HepG2 (cell line): ENCODE measurements around the gene EPHA2. TPM values are rescaled to one million over a fixed set of nuclear protein-coding genes. Genes with fewer than 3 reads are reported as not detected.

ENCODE experiments used
- ATAC-seq: fragments of 200-7000 bp; cut with Tn5 transposase; 3 replicates; pipeline ENCODE4 v1.9.1; 2020; ENCODE audit warnings: mild to moderate bottlenecking, moderate library complexity
- BruUV-seq: library from RNA; stranded (reverse); fragments of 400-500 nt; replicated peaks from 2 replicates; lab custom pipeline; 2021; lab: Mats Ljungman, UMichigan
- CTCF ChIA-PET: fragments of 300-600 bp; formaldehyde crosslinking; extraction: SDS; loops from one replicate; lab custom pipeline; 2021; ENCODE audit warnings: low total read pairs, inconsistent platforms, low intra/inter-chr PET ratio; lab: Yijun Ruan, JAX
- POLR2A ChIA-PET: fragments of 350-600 bp; sonication (Branson Sonifier 250); formaldehyde crosslinking; loops from one replicate; lab custom pipeline; 2020; ENCODE audit warnings: antibody characterized with exemption, inconsistent platforms; lab: Yijun Ruan, JAX
- DNase-seq: peaks from one replicate; pipeline ENCODE4 v3.0.0-alpha.2; 2015; ENCODE audit warnings: low spot score
- FAIRE-seq: peaks from 3 replicates; lab custom pipeline; 2011; peaks lifted over from hg19 to GRCh38; lab: Jason Lieb, UNC
- H2AFZ ChIP-seq: one replicate; pipeline ENCODE4 v1.6.1; 2011; ENCODE audit warnings: low read length, inconsistent platforms
- H3K27ac ChIP-seq: fragments of 300-600 bp; 3 replicates; pipeline ENCODE4 v1.8.0; 2011; ENCODE audit warnings: mixed run types, mild to moderate bottlenecking, mixed read lengths, low read length, inconsistent platforms; ENCODE audit not compliant: insufficient read depth; ENCODE audit errors: extremely low read length
- H3K27me3 ChIP-seq, 2 experiments: fragments of 200-600 bp in 1 of 2; 2 replicates in 1 of 2; 3 replicates in 1 of 2; pipeline versions ENCODE4 v1.6.0 to v1.8.0; 2011; ENCODE audit warnings: low read length in 2 of 2, mild to moderate bottlenecking in 2 of 2, moderate library complexity in 2 of 2, inconsistent platforms in 1 of 2; ENCODE audit not compliant: insufficient read depth in 2 of 2, control insufficient read depth in 1 of 2
- H3K36me3 ChIP-seq, 2 experiments: fragments of 200-600 bp in 1 of 2; replicated peaks in 1 of 2; 2 replicates in 1 of 2; 3 replicates in 1 of 2; pipeline versions ENCODE4 v1.5.1 to v1.8.0; 2011; ENCODE audit warnings: low read length in 2 of 2, inconsistent platforms in 1 of 2; ENCODE audit not compliant: insufficient read depth in 2 of 2, control insufficient read depth in 1 of 2
- H3K4me1 ChIP-seq: 2 replicates; pipeline ENCODE4 v1.5.1; 2012; ENCODE audit warnings: low read length, inconsistent platforms; ENCODE audit not compliant: insufficient read depth
- H3K4me2 ChIP-seq: 2 replicates; pipeline ENCODE4 v1.6.0; 2011; ENCODE audit warnings: low read depth, low read length, inconsistent platforms
- H3K4me3 ChIP-seq, 3 experiments: fragments of 200-600 bp in 1 of 3; sonication (generic), shearing (Covaris generic) in 1 of 3; replicated peaks in 1 of 3; 2 replicates each; pipeline ENCODE4 v1.5.1; 2011 to 2016; ENCODE audit warnings: low read length in 3 of 3, inconsistent platforms in 2 of 3, low read depth in 2 of 3, mild to moderate bottlenecking in 2 of 3, control low read depth in 1 of 3, mixed read lengths in 1 of 3; ENCODE audit not compliant: insufficient read depth in 1 of 3
- H3K79me2 ChIP-seq: one replicate; pipeline ENCODE4 v1.6.1; 2011; ENCODE audit warnings: low read length, inconsistent platforms; ENCODE audit not compliant: insufficient read depth
- H3K9ac ChIP-seq: 2 replicates; pipeline ENCODE4 v1.6.0; 2011; ENCODE audit warnings: mild to moderate bottlenecking, low read depth, low read length, inconsistent platforms; ENCODE audit not compliant: insufficient read depth
- H3K9me3 ChIP-seq: 2 replicates; pipeline ENCODE4 v1.5.1; 2012; ENCODE audit warnings: mild to moderate bottlenecking, low read length
- H4K20me1 ChIP-seq: 2 replicates; pipeline ENCODE4 v1.6.0; 2011; ENCODE audit warnings: inconsistent platforms, mild to moderate bottlenecking, low read length, moderate library complexity; ENCODE audit not compliant: insufficient read depth
- AKAP8 ChIP-seq: sonication (generic); formaldehyde crosslinking; IDR thresholded peaks from 2 replicates; pipeline ENCODE4 v1.5.1; 2020; ENCODE audit warnings: mild to moderate bottlenecking, missing genetic modification reagents
- CBX1 ChIP-seq: IDR thresholded peaks from one replicate; pipeline ENCODE4 v1.6.1; 2016; ENCODE audit warnings: antibody characterized with exemption, low read depth
- JDP2 ChIP-seq: sonication (generic); formaldehyde crosslinking; IDR thresholded peaks from 2 replicates; pipeline ENCODE4 v1.8.1; 2022; ENCODE audit warnings: missing genetic modification reagents, borderline replicate concordance
- MAFF ChIP-seq: IDR thresholded peaks from 2 replicates; pipeline ENCODE4 v1.6.1; 2011; ENCODE audit warnings: low read depth, low read length, improper control_type of control experiment
- SOX13 ChIP-seq, 3 experiments: fragments of 450-650 bp in 1 of 3; sonication (generic) in 1 of 3; formaldehyde crosslinking in 1 of 3; IDR thresholded peaks in 2 of 3; conservative IDR thresholded peaks in 1 of 3; 2 replicates each; pipeline versions ENCODE4 v1.5.0 to v1.6.1; 2016 to 2020; ENCODE audit warnings: antibody characterized with exemption in 1 of 3, mild to moderate bottlenecking in 1 of 3, missing compliant biosample characterization in 1 of 3, missing genetic modification reagents in 1 of 3, moderate library complexity in 1 of 3
- STAT5B ChIP-seq: sonication (generic); formaldehyde crosslinking; IDR thresholded peaks from 2 replicates; pipeline ENCODE4 v1.4.0; 2020; ENCODE audit warnings: missing genetic modification reagents
- ZMYM3 ChIP-seq: sonication (generic); formaldehyde crosslinking; IDR thresholded peaks from 2 replicates; pipeline ENCODE4 v1.5.1; 2020; ENCODE audit warnings: mild to moderate bottlenecking, missing genetic modification reagents
- ZNF501 ChIP-seq: sonication (generic); formaldehyde crosslinking; IDR thresholded peaks from 2 replicates; pipeline ENCODE4 v1.5.1; 2020; ENCODE audit warnings: mild to moderate bottlenecking, moderate library complexity, missing genetic modification reagents
- ZNF678 ChIP-seq: sonication (generic); formaldehyde crosslinking; IDR thresholded peaks from 2 replicates; pipeline ENCODE4 v1.4.0; 2020; ENCODE audit warnings: mild to moderate bottlenecking, missing genetic modification reagents
- ZNF724P ChIP-seq: sonication (generic); formaldehyde crosslinking; IDR thresholded peaks from 2 replicates; pipeline ENCODE4 v1.8.0; 2022; ENCODE audit warnings: missing genetic modification reagents, borderline replicate concordance
- ZNF850 ChIP-seq: sonication (generic); formaldehyde crosslinking; conservative IDR thresholded peaks from 2 replicates; pipeline ENCODE4 v1.9.0; 2021; ENCODE audit warnings: mild to moderate bottlenecking, missing genetic modification reagents
- WGBS: methylation state at CpG from one replicate; pipeline ENCODE4 v1.1.6; 2017; ENCODE audit warnings: low lambda C conversion rate; 5-methylcytosine and 5-hydroxymethylcytosine counted together
- in situ Hi-C: cut with HindIII; loops from 2 replicates; pipeline ENCODE4 v1.10.0; 2017; ENCODE audit warnings: low pct_unique_long_range_greater_than_20kb; ENCODE audit not compliant: extremely low pct_ligation_motif_present
- intact Hi-C: fragments of 100-400 bp; cut with micrococcal nuclease; formaldehyde crosslinking; loops from one replicate; pipeline ENCODE4 v1.10.0; 2022; ENCODE audit not compliant: unreplicated experiment
- polyA plus RNA-seq, 8 experiments: library from polyadenylated mRNA; depleted of rRNA in 3 of 8; stranded (reverse) in 7 of 8; unstranded in 1 of 8; fragments of >200 nt; fragmentation: Illumina TruSeq in 4 of 8; extraction: Trizol in 4 of 8; gene quantifications; 2 replicates each; pipeline versions ENCODE4 v1.2.1 to v1.2.3, GENCODE V29; 2011 to 2016; ENCODE audit warnings: low read depth in 4 of 8, missing spikeins in 1 of 8, mixed read lengths in 1 of 8; ENCODE audit not compliant: insufficient read depth in 1 of 8
- total RNA-seq, 5 experiments: library from RNA; depleted of rRNA; stranded (reverse); fragments of >200 nt; fragmentation: Illumina TruSeq; extraction: Trizol; gene quantifications; 2 replicates each; pipeline ENCODE4 v1.2.3, GENCODE V29; 2016; ENCODE audit warnings: low read depth in 1 of 5
- TF ChIP-seq, protein P1 (sequence below): IDR thresholded peaks from 2 replicates; pipeline ENCODE4 v1.6.1; 2016; ENCODE audit warnings: mild to moderate bottlenecking, missing biosample characterization, missing genetic modification reagents
- TF ChIP-seq, protein P2 (sequence below): sonication (generic); formaldehyde crosslinking; IDR thresholded peaks from 2 replicates; pipeline ENCODE4 v1.4.0; 2020; ENCODE audit warnings: missing genetic modification reagents
- TF ChIP-seq, protein P3 (sequence below): sonication (generic); formaldehyde crosslinking; IDR thresholded peaks from 2 replicates; pipeline ENCODE4 v1.4.0; 2020; ENCODE audit warnings: missing genetic modification reagents

EPHA2 gene
- total and polyA plus RNA-seq, 2 of the 13 experiments (the other 11 are each of a cell fraction or from before 2014, with no cell fraction given): 33.6 to 53.6 TPM

DNA sequence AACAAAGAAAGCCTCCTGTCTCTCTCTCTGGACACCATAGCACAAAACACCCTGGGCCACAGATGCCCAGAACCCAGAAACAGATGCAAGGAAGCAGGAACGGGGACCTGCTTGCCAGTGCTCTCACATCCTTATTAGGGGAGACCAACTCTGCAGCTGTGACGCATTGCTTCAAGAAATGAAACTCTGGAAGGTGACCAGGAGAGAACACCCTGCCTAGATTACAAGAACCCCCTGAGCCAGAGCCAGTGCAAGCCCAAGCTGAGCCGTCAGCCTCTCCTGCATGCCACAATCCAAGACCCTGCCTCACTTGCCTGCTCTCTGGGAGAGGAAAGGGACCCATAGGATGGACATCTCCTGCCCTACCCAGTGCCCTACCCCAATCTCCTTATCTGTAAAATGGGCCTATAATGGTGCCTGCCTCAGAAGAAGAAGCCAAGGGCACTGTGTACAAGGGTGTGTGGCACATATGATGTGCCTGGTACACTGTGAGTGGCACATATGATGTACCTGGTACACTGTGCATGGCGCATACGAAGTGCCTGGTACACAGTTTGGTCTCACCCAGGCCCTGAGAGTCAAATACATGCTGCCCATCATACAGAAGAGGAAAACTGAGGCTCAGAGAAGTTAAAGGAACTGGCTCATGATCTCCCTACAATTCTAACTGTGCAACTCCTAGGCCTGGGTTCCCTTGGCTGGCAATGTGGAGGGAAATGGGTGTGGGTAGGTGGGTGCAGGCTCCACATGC is 65.6 kb downstream of the EPHA2 start (continued):
- no peak for TF ChIP-seq ZNF501 (CRISPR knock-in tag)
- TF ChIP-seq, protein P1, sequence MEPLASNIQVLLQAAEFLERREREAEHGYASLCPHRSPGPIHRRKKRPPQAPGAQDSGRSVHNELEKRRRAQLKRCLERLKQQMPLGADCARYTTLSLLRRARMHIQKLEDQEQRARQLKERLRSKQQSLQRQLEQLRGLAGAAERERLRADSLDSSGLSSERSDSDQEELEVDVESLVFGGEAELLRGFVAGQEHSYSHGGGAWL (CRISPR knock-in tag): no peak

DNA sequence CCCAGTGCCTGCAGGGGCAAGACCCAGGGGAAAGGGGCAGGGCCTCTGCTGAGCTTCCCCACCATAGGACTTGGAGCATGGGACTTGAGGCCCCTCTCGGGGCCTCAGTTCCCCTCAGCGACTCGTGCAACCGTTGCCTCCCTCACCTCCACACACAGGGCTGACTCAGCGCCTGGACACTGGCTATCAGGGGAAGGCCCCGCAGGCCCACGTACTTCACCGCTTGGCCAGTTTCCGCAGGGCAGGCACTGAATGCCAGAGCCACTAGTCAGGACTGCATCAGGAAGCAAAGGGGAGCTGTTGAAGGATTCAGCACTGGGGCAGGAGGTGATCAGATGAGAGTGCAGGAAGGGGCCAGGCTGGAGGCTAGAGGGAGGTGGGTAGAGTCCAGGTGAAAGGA is 66.9 kb downstream of the EPHA2 start:
- Histone ChIP-seq H3K36me3 (no peaks in the 10 kb centered on the region), H3K79me2 (no peaks in the 10 kb centered on the region), H3K4me2 (peak overlapping the region; percentile 61; the same call in 1 of the 2 replicates), H3K4me3 (peak overlapping the region in 1 of 3 experiments; percentile 59; a peak in 1 of 6 replicates), H3K9ac (peak overlapping the region; percentile 8; the same call in 1 of the 2 replicates), H3K27ac (no peak overlapping the region), H3K27me3 (peaks cover 2 to 60% of the 10 kb centered on the region in 2 experiments; a peak in 4 of 5 replicates), H2AFZ (no peak overlapping the region), H3K9me3 (no peaks in the 10 kb centered on the region), H4K20me1 (no peaks in the 10 kb centered on the region), H3K4me1 (peaks cover 50% of the 10 kb centered on the region)
- FAIRE-seq: no peak
- no TSS peak for BruUV-seq
- CTCF ChIA-PET: no interaction called here
- POLR2A ChIA-PET: no interaction called here
- no peak for DNase-seq
- ATAC-seq: peak; percentile 49; the same call in 2 of the 3 replicates
- intact Hi-C loops: no loop called here
- WGBS: 6% methylated on average over 2 of the region's 9 CpGs
- in situ Hi-C loops: no loop called here
- TF ChIP-seq ZNF678 (no peak), JDP2 (CRISPR knock-in tag) (no peak), AKAP8 (CRISPR knock-in tag) (no peak), ZNF724P (0 out of 2 replicates have a peak, but pooled peaks have one; percentile 20), SOX13 (IDR thresholded peaks at IDR 0.05) (no peak), SOX13 (CRISPR knock-in tag; conservative IDR thresholded peaks at IDR 0.05 in 1 of 2, IDR thresholded peaks at IDR 0.05 in 1 of 2) (no peak), CBX1 (no peak), ZMYM3 (CRISPR knock-in tag) (no peak), MAFF (peak; percentile 28; the same call in 1 of the 2 replicates), ZNF850 (no peak), STAT5B (CRISPR knock-in tag) (no peak)
- TF ChIP-seq, protein P2, sequence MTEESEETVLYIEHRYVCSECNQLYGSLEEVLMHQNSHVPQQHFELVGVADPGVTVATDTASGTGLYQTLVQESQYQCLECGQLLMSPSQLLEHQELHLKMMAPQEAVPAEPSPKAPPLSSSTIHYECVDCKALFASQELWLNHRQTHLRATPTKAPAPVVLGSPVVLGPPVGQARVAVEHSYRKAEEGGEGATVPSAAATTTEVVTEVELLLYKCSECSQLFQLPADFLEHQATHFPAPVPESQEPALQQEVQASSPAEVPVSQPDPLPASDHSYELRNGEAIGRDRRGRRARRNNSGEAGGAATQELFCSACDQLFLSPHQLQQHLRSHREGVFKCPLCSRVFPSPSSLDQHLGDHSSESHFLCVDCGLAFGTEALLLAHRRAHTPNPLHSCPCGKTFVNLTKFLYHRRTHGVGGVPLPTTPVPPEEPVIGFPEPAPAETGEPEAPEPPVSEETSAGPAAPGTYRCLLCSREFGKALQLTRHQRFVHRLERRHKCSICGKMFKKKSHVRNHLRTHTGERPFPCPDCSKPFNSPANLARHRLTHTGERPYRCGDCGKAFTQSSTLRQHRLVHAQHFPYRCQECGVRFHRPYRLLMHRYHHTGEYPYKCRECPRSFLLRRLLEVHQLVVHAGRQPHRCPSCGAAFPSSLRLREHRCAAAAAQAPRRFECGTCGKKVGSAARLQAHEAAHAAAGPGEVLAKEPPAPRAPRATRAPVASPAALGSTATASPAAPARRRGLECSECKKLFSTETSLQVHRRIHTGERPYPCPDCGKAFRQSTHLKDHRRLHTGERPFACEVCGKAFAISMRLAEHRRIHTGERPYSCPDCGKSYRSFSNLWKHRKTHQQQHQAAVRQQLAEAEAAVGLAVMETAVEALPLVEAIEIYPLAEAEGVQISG: no peak
- TF ChIP-seq, protein P3, sequence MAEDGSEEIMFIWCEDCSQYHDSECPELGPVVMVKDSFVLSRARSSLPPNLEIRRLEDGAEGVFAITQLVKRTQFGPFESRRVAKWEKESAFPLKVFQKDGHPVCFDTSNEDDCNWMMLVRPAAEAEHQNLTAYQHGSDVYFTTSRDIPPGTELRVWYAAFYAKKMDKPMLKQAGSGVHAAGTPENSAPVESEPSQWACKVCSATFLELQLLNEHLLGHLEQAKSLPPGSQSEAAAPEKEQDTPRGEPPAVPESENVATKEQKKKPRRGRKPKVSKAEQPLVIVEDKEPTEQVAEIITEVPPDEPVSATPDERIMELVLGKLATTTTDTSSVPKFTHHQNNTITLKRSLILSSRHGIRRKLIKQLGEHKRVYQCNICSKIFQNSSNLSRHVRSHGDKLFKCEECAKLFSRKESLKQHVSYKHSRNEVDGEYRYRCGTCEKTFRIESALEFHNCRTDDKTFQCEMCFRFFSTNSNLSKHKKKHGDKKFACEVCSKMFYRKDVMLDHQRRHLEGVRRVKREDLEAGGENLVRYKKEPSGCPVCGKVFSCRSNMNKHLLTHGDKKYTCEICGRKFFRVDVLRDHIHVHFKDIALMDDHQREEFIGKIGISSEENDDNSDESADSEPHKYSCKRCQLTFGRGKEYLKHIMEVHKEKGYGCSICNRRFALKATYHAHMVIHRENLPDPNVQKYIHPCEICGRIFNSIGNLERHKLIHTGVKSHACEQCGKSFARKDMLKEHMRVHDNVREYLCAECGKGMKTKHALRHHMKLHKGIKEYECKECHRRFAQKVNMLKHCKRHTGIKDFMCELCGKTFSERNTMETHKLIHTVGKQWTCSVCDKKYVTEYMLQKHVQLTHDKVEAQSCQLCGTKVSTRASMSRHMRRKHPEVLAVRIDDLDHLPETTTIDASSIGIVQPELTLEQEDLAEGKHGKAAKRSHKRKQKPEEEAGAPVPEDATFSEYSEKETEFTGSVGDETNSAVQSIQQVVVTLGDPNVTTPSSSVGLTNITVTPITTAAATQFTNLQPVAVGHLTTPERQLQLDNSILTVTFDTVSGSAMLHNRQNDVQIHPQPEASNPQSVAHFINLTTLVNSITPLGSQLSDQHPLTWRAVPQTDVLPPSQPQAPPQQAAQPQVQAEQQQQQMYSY (CRISPR knock-in tag): no peak
